Common myeloid progenitor, CD34-positive (primary cell): ENCODE results near the gene OAS2.

ENCODE experiments used
- CTCF ChIA-PET: fragments of 350-600 bp; sonication (Branson Sonifier 250); formaldehyde crosslinking; loops from one replicate; lab custom pipeline; 2021; ENCODE audit warnings: antibody characterized with exemption; lab: Charles Lee
- POLR2A ChIA-PET: fragments of 350-600 bp; sonication (Branson Sonifier 250); formaldehyde crosslinking; loops from one replicate; lab custom pipeline; 2021; ENCODE audit warnings: antibody characterized with exemption; lab: Charles Lee
- DNase-seq, 3 donors: peaks; one replicate each; pipeline versions ENCODE4 v3.0.0 to v3.0.0-alpha.2; 2013
- H3K27ac ChIP-seq, 2 experiments: 1 replicate in 1 of 2; 2 replicates in 1 of 2; pipeline ENCODE4 v1.7.0; 2013; ENCODE audit warnings: inconsistent platforms in 2 of 2, low read length in 2 of 2, mild to moderate bottlenecking in 2 of 2, low read depth in 1 of 2, moderate library complexity in 1 of 2; ENCODE audit not compliant: severe bottlenecking in 2 of 2, insufficient read depth in 1 of 2, poor library complexity in 1 of 2
- H3K27me3 ChIP-seq, 5 experiments: replicated peaks in 2 of 5; 1 replicate in 3 of 5; 2 replicates in 2 of 5; pipeline versions ENCODE4 v1.6.1 to v1.7.0; 2013; ENCODE audit warnings: low read length in 4 of 5, mild to moderate bottlenecking in 2 of 5, moderate library complexity in 2 of 5, inconsistent platforms in 1 of 5; ENCODE audit not compliant: insufficient read depth in 5 of 5, control insufficient read depth in 4 of 5
- H3K36me3 ChIP-seq, 4 experiments: 1 replicate in 2 of 4; 2 replicates in 2 of 4; pipeline versions ENCODE4 v1.6.1 to v1.7.0; 2013; ENCODE audit warnings: low read length in 3 of 4, control low read depth in 1 of 4, mild to moderate bottlenecking in 1 of 4; ENCODE audit not compliant: control insufficient read depth in 4 of 4, insufficient read depth in 4 of 4
- H3K4me1 ChIP-seq, 4 experiments: 1 replicate in 3 of 4; 2 replicates in 1 of 4; pipeline versions ENCODE4 v1.6.1 to v1.7.1; 2013; ENCODE audit warnings: low read length in 3 of 4, mild to moderate bottlenecking in 3 of 4, control low read depth in 1 of 4, inconsistent platforms in 1 of 4, moderate library complexity in 1 of 4; ENCODE audit not compliant: control insufficient read depth in 4 of 4, insufficient read depth in 4 of 4; ENCODE audit errors: control extremely low read depth in 1 of 4
- H3K4me3 ChIP-seq, 7 experiments: 1 replicate in 4 of 7; 2 replicates in 3 of 7; pipeline versions ENCODE4 v1.5.1 to v1.7.0; 2013; ENCODE audit warnings: mild to moderate bottlenecking in 7 of 7, low read length in 6 of 7, moderate library complexity in 6 of 7, inconsistent platforms in 2 of 7, low read depth in 2 of 7, control low read depth in 1 of 7; ENCODE audit not compliant: insufficient read depth in 4 of 7, control insufficient read depth in 1 of 7; ENCODE audit errors: extremely low read depth in 1 of 7
- H3K9me3 ChIP-seq, 5 experiments: 1 replicate in 4 of 5; 2 replicates in 1 of 5; pipeline versions ENCODE4 v1.6.1 to v1.7.1; 2013; ENCODE audit warnings: low read length in 4 of 5, mild to moderate bottlenecking in 2 of 5, inconsistent platforms in 1 of 5, low read depth in 1 of 5, moderate library complexity in 1 of 5; ENCODE audit not compliant: control insufficient read depth in 4 of 5, insufficient read depth in 2 of 5; ENCODE audit errors: control extremely low read depth in 1 of 5
- WGBS: methylation state at CpG from one replicate; pipeline ENCODE4 v1.1.5; 2013; ENCODE audit not compliant: insufficient coverage; 5-methylcytosine and 5-hydroxymethylcytosine counted together

The OAS2 gene

GRCh38 chr12:112998987-112999767 lies 20.9 kb downstream of the OAS2 start:
- WGBS, result 99% methylated on average over 7 of the region's 12 CpGs
- POLR2A ChIA-PET, result no interaction called here
- H3K4me1 ChIP-seq, result no peaks in the 10 kb centered on the region
- peaks cover 8 to 84% (median 35%) of the 10 kb centered on the region in 4 experiments for H3K36me3 ChIP-seq
- no peaks in the 10 kb centered on the region for H3K27me3 ChIP-seq
- H3K4me3 ChIP-seq, result no peak overlapping the region
- H3K27ac ChIP-seq, result no peak overlapping the region
- DNase-seq, result no peak
- CTCF ChIA-PET, result no interaction called here
- peaks cover 0 to 13% (median 7%) of the 10 kb centered on the region in 5 experiments for H3K9me3 ChIP-seq

GRCh38 chr12:113000433-113000832 lies 22.1 kb downstream of the OAS2 start:
- H3K4me3 ChIP-seq, result no peak overlapping the region
- DNase-seq, result no peak
- WGBS, result 100% methylated on average over 6 of the region's 6 CpGs
- CTCF ChIA-PET, result interaction anchor here (2.0 kb wide), 1 partner anchor 7 kb away, joined by 6 read pairs; no protein-coding TSS in a partner anchor
- H3K27ac ChIP-seq, result no peak overlapping the region
- peaks cover 11 to 88% (median 33%) of the 10 kb centered on the region in 4 experiments for H3K36me3 ChIP-seq
- peaks cover 0 to 13% (median 7%) of the 10 kb centered on the region in 5 experiments for H3K9me3 ChIP-seq
- no peaks in the 10 kb centered on the region for H3K4me1 ChIP-seq
- no peaks in the 10 kb centered on the region for H3K27me3 ChIP-seq
- POLR2A ChIA-PET, result no interaction called here

GRCh38 chr12:113002155-113002554 lies 23.8 kb downstream of the OAS2 start:
- Histone ChIP-seq H3K36me3 (peaks cover 8 to 83% (median 36%) of the 10 kb centered on the region in 4 experiments), H3K27ac (no peak overlapping the region), H3K4me3 (no peak overlapping the region), H3K4me1 (no peaks in the 10 kb centered on the region), H3K27me3 (no peaks in the 10 kb centered on the region), H3K9me3 (peaks cover 0 to 13% (median 7%) of the 10 kb centered on the region in 5 experiments)
- CTCF ChIA-PET, result interaction anchor here (2.0 kb wide), 1 partner anchor 9 kb away, joined by 6 read pairs; no protein-coding TSS in a partner anchor
- no peak for DNase-seq
- POLR2A ChIA-PET, result no interaction called here
- 100% methylated on average over 4 of the region's 4 CpGs for WGBS

- no peak overlapping the region for H3K4me3 ChIP-seq
- no peak overlapping the region for H3K27ac ChIP-seq
- H3K27me3 ChIP-seq, result no peaks in the 10 kb centered on the region
- H3K9me3 ChIP-seq, result peaks cover 0 to 9% (median 6%) of the 10 kb centered on the region in 5 experiments
- ChIA-PET CTCF (no interaction called here), POLR2A (no interaction called here)
- 95% methylated on average over 5 of the region's 5 CpGs for WGBS
- peaks cover 3 to 83% (median 38%) of the 10 kb centered on the region in 4 experiments for H3K36me3 ChIP-seq
- H3K4me1 ChIP-seq, result no peaks in the 10 kb centered on the region
- DNase-seq, result no peak
These were observed 24.4 kb downstream of the OAS2 start for GRCh38 chr12:113002676-113003075.

- no peaks in the 10 kb centered on the region for H3K27me3 ChIP-seq
- no peak for DNase-seq
- no peak overlapping the region for H3K27ac ChIP-seq
- peaks cover 0 to under 1% (median 0%) of the 10 kb centered on the region in 5 experiments for H3K9me3 ChIP-seq
- ChIA-PET CTCF (interaction anchor here (1.0 kb wide), 2 partner anchors 13 to 18 kb away, joined by 3 to 4 read pairs; no protein-coding TSS in a partner anchor), POLR2A (no interaction called here)
- H3K36me3 ChIP-seq, result peaks cover 2 to 83% (median 31%) of the 10 kb centered on the region in 4 experiments
- H3K4me1 ChIP-seq, result no peaks in the 10 kb centered on the region
- H3K4me3 ChIP-seq, result no peak overlapping the region
- 99% methylated on average over 9 of the region's 9 CpGs for WGBS
These were observed 25.3 kb downstream of the OAS2 start for GRCh38 chr12:113003636-113004035.

- ChIA-PET POLR2A (no interaction called here), CTCF (interaction anchor here (1.2 to 2.4 kb wide), 4 partner anchors 15 to 90 kb away, joined by 3 to 10 read pairs (median 4); no protein-coding TSS in a partner anchor)
- Histone ChIP-seq H3K4me3 (peak overlapping the region in 1 of 7 experiments; percentile 1), H3K36me3 (peaks cover 7 to 87% (median 37%) of the 10 kb centered on the region in 4 experiments), H3K27me3 (no peaks in the 10 kb centered on the region), H3K9me3 (peaks cover 2 to 14% (median 2%) of the 10 kb centered on the region in 5 experiments), H3K27ac (no peak overlapping the region), H3K4me1 (no peaks in the 10 kb centered on the region)
- DNase-seq, result peak in 2 of 3 donors; percentile 24 to 32
- 93% methylated on average over 2 of the region's 4 CpGs for WGBS
These were observed 27.4 kb downstream of the OAS2 start for GRCh38 chr12:113005762-113006161.

- Histone ChIP-seq H3K27ac (no peak overlapping the region), H3K27me3 (no peaks in the 10 kb centered on the region), H3K36me3 (peaks cover 8 to 89% (median 37%) of the 10 kb centered on the region in 4 experiments), H3K9me3 (peaks cover 2 to 17% (median 6%) of the 10 kb centered on the region in 5 experiments), H3K4me3 (peak overlapping the region in 1 of 7 experiments; percentile 1), H3K4me1 (no peaks in the 10 kb centered on the region)
- ChIA-PET POLR2A (no interaction called here), CTCF (interaction anchor here (1.2 to 2.4 kb wide), 4 partner anchors 15 to 89 kb away, joined by 3 to 10 read pairs (median 4); no protein-coding TSS in a partner anchor)
- DNase-seq, result no peak
- WGBS, result 100% methylated on average over 7 of the region's 7 CpGs
These were observed 27.9 kb downstream of the OAS2 start for GRCh38 chr12:113006206-113006605.
